Ovary (tissue), 3 donors: ENCODE data around the gene MBNL2.

ENCODE experiments used
- CTCF ChIP-seq, 3 donors: fragments of 450-650 bp in 2 of 3; fragments of 200-600 bp in 1 of 3; IDR thresholded peaks; one replicate each; pipeline versions ENCODE4 v1.5.1 to v1.8.0; 2016 to 2022; ENCODE audit warnings: antibody characterized with exemption in 3 of 3, mild to moderate bottlenecking in 1 of 3
- EP300 ChIP-seq: sonication (generic); formaldehyde crosslinking; IDR thresholded peaks from one replicate; pipeline ENCODE4 v1.6.1; 2017; ENCODE audit warnings: antibody characterized with exemption
- POLR2A ChIP-seq: fragments of 450-650 bp; IDR thresholded peaks from one replicate; pipeline ENCODE4 v1.6.1; 2017; ENCODE audit warnings: antibody characterized with exemption, mild to moderate bottlenecking, moderate library complexity
- donor health status: DM: no; HTN: no; CAD: no.

- TF ChIP-seq CTCF (IDR thresholded peaks at IDR 0.05) (no peak), POLR2A (no peak), EP300 (no peak)
Observed at GRCh38 chr13:97188207-97188606, 33.9 kb upstream of the MBNL2 start.
